Measurements from ENCODE around the gene CIAO3. TPM values are rescaled to one million over a fixed set of nuclear protein-coding genes. Genes with fewer than 3 reads are reported as not detected.

Gene CIAO3
- total RNA-seq, 1 experiment from 2014 or later, result 51.9 TPM

GRCh38 chr16:708959-709358, 31.8 kb downstream of the CIAO3 start:
- H3K4me3 Mint-ChIP-seq (ENCODE audit: low read depth, unreplicated experiment), result no peak overlapping the region
- peaks cover 69% of the 10 kb centered on the region for H3K27me3 Mint-ChIP-seq (ENCODE audit: unreplicated experiment)
- H3K36me3 Mint-ChIP-seq (ENCODE audit: insufficient read depth, unreplicated experiment), result peaks cover 12% of the 10 kb centered on the region
- no peaks in the 10 kb centered on the region for H3K9me3 Mint-ChIP-seq (ENCODE audit: low read depth, unreplicated experiment)
- no peak for DNase-seq
- peaks cover 6% of the 10 kb centered on the region for H3K4me1 Mint-ChIP-seq (ENCODE audit: low read depth, unreplicated experiment)
- intact Hi-C loops (cut with micrococcal nuclease; ENCODE audit: unreplicated experiment), result no loop called here
- BruUV-seq (replicated peaks), result no TSS peak
- CTCF ChIA-PET, result interaction anchor here (0.6 kb wide), 1 partner anchor 477 kb away, joined by 4 read pairs; no protein-coding TSS in a partner anchor
- H3K27ac Mint-ChIP-seq (ENCODE audit: unreplicated experiment), result no peak overlapping the region
- TF ChIP-seq CTCF (IDR thresholded peaks at IDR 0.05; ENCODE audit: unreplicated experiment), result no peak

GRCh38 chr16:708019-708418, 32.8 kb downstream of the CIAO3 start:
- Mint-ChIP-seq H3K9me3 (ENCODE audit: low read depth, unreplicated experiment) (no peaks in the 10 kb centered on the region), H3K4me1 (ENCODE audit: low read depth, unreplicated experiment) (peaks cover 6% of the 10 kb centered on the region), H3K4me3 (ENCODE audit: low read depth, unreplicated experiment) (no peak overlapping the region), H3K27me3 (ENCODE audit: unreplicated experiment) (peaks cover 79% of the 10 kb centered on the region), H3K27ac (ENCODE audit: unreplicated experiment) (no peak overlapping the region), H3K36me3 (ENCODE audit: insufficient read depth, unreplicated experiment) (peaks cover 11% of the 10 kb centered on the region)
- CTCF ChIA-PET, result no interaction called here
- no peak for DNase-seq
- no TSS peak for BruUV-seq (replicated peaks)
- intact Hi-C loops (cut with micrococcal nuclease; ENCODE audit: unreplicated experiment), result no loop called here
- TF ChIP-seq CTCF (IDR thresholded peaks at IDR 0.05; ENCODE audit: unreplicated experiment), result no peak

GRCh38 chr16:707062-707538, 33.7 kb downstream of the CIAO3 start:
- no peaks in the 10 kb centered on the region for H3K9me3 Mint-ChIP-seq (ENCODE audit: low read depth, unreplicated experiment)
- CTCF ChIA-PET, result interaction anchor here (0.5 to 1.4 kb wide), 4 partner anchors 12 to 80 kb away, joined by 3 to 4 read pairs (median 3); partner anchors contain the start of gene CIAO3
- peaks cover 8% of the 10 kb centered on the region for H3K36me3 Mint-ChIP-seq (ENCODE audit: insufficient read depth, unreplicated experiment)
- no TSS peak for BruUV-seq (replicated peaks)
- intact Hi-C loops (cut with micrococcal nuclease; ENCODE audit: unreplicated experiment), result no loop called here
- H3K27me3 Mint-ChIP-seq (ENCODE audit: unreplicated experiment), result peaks cover 88% of the 10 kb centered on the region
- H3K4me1 Mint-ChIP-seq (ENCODE audit: low read depth, unreplicated experiment), result peaks cover 6% of the 10 kb centered on the region
- no peak overlapping the region for H3K27ac Mint-ChIP-seq (ENCODE audit: unreplicated experiment)
- no peak overlapping the region for H3K4me3 Mint-ChIP-seq (ENCODE audit: low read depth, unreplicated experiment)
- no peak for TF ChIP-seq CTCF (IDR thresholded peaks at IDR 0.05; ENCODE audit: unreplicated experiment)
- no peak for DNase-seq

- Mint-ChIP-seq H3K4me1 (ENCODE audit: low read depth, unreplicated experiment) (peaks cover 6% of the 10 kb centered on the region), H3K36me3 (ENCODE audit: insufficient read depth, unreplicated experiment) (peaks cover 9% of the 10 kb centered on the region), H3K9me3 (ENCODE audit: low read depth, unreplicated experiment) (no peaks in the 10 kb centered on the region), H3K27me3 (ENCODE audit: unreplicated experiment) (peaks cover 91% of the 10 kb centered on the region), H3K4me3 (ENCODE audit: low read depth, unreplicated experiment) (no peak overlapping the region), H3K27ac (ENCODE audit: unreplicated experiment) (no peak overlapping the region)
- TF ChIP-seq CTCF (IDR thresholded peaks at IDR 0.05; ENCODE audit: unreplicated experiment), result no peak
- intact Hi-C loops (cut with micrococcal nuclease; ENCODE audit: unreplicated experiment), result no loop called here
- no TSS peak for BruUV-seq (replicated peaks)
- CTCF ChIA-PET, result interaction anchor here (0.5 to 1.4 kb wide), 3 partner anchors 11 to 80 kb away, joined by 3 to 4 read pairs (median 3); partner anchors contain the start of gene CIAO3
- DNase-seq, result no peak
Measured at GRCh38 chr16:706189-707061, 34.4 kb downstream of the CIAO3 start.

Measured in Calu3 (cell line).